ENCODE measurements around the gene SREBF1. TPM values are rescaled to one million over a fixed set of nuclear protein-coding genes. Genes with fewer than 3 reads are reported as not detected.
A peak's percentile ranks its signal among the peaks of the same experiment; 100 is the strongest.

SREBF1 gene
- total RNA-seq, 1 donor from 2014 or later = 85.0 TPM

- Mint-ChIP-seq H3K4me1 (ENCODE audit: low read depth) (peaks cover 31% of the 10 kb centered on the region), H3K27me3 (no peaks in the 10 kb centered on the region), H3K9me3 (ENCODE audit: low read depth) (no peaks in the 10 kb centered on the region), H3K4me3 (ENCODE audit: low read depth) (no peak overlapping the region), H3K27ac (peak overlapping the region; percentile 67), H3K36me3 (ENCODE audit: insufficient read depth) (peaks cover 2% of the 10 kb centered on the region)
- no peak for TF ChIP-seq CTCF (IDR thresholded peaks at IDR 0.05; ENCODE audit: unreplicated experiment)
- no peak for DNase-seq (ENCODE audit: low spot score, unreplicated experiment)
These were observed 6.0 kb downstream of the SREBF1 start for GRCh38 chr17:17830740-17831207.

- no peak for DNase-seq (ENCODE audit: low spot score, unreplicated experiment)
- Mint-ChIP-seq H3K27ac (no peak overlapping the region), H3K4me3 (ENCODE audit: low read depth) (no peak overlapping the region), H3K9me3 (ENCODE audit: low read depth) (no peaks in the 10 kb centered on the region), H3K4me1 (ENCODE audit: low read depth) (peaks cover 30% of the 10 kb centered on the region), H3K36me3 (ENCODE audit: insufficient read depth) (peaks cover 2% of the 10 kb centered on the region), H3K27me3 (no peaks in the 10 kb centered on the region)
- TF ChIP-seq CTCF (IDR thresholded peaks at IDR 0.05; ENCODE audit: unreplicated experiment) = no peak
These were observed 6.6 kb downstream of the SREBF1 start for GRCh38 chr17:17830269-17830567.

GRCh38 chr17:17827826-17828621, 8.8 kb downstream of the SREBF1 start:
- H3K4me3 Mint-ChIP-seq (ENCODE audit: low read depth) = no peak overlapping the region
- no peak for TF ChIP-seq CTCF (IDR thresholded peaks at IDR 0.05; ENCODE audit: unreplicated experiment)
- no peak overlapping the region for H3K27ac Mint-ChIP-seq

DNA sequence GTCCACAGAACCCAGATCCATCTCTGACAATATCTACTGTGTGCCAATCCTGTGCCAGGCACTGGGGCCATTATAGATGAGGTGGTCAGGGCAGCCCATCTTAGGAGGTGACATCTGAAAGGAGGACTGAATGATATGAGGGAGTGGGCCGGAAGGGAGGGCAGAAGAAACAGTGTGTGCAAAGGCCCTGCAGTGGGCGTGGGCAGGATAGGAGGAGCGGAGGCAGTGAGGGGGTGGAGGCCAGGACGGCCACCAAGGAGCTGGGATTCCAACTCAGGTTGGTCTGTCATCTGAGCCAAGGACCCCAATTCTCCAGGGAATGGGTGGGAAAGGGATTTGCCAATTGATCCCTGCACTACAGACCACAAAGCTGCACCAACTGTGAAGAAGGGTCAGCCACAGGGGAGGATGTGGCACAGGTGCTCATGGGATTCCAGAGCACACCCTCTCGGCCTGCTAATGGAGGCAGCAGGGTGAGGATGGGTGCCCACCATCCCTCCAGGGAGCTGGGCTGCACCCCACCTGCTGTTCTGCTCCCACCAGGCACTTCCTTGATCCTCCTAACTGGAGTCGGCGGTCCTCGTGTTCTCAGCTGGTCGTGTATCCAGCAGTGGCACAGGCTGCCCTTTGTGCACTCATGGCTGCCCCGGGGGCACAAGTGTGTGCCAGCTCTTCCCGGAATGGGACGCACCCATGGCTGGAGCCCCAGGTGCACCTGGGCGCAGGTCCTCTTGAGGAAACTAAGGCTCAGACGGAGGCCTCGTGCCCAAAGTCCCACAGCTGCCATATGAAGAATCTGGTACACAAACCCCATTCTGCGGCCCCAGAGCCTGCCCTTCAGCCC, 9.6 kb downstream of the SREBF1 start:
- H3K27me3 Mint-ChIP-seq = no peaks in the 10 kb centered on the region
- H3K9me3 Mint-ChIP-seq (ENCODE audit: low read depth) = no peaks in the 10 kb centered on the region
- H3K27ac Mint-ChIP-seq = peak overlapping the region; percentile 26
- H3K36me3 Mint-ChIP-seq (ENCODE audit: insufficient read depth) = no peaks in the 10 kb centered on the region
- H3K4me1 Mint-ChIP-seq (ENCODE audit: low read depth) = peaks cover 39% of the 10 kb centered on the region
- no peak for DNase-seq (ENCODE audit: low spot score, unreplicated experiment)
- H3K4me3 Mint-ChIP-seq (ENCODE audit: low read depth) = no peak overlapping the region
- no peak for TF ChIP-seq CTCF (IDR thresholded peaks at IDR 0.05; ENCODE audit: unreplicated experiment)

More at GRCh38 chr17:17827826-17828621, 8.8 kb downstream of the SREBF1 start:
- no peaks in the 10 kb centered on the region for H3K9me3 Mint-ChIP-seq (ENCODE audit: low read depth)
- H3K27me3 Mint-ChIP-seq = no peaks in the 10 kb centered on the region
- H3K4me1 Mint-ChIP-seq (ENCODE audit: low read depth) = peaks cover 40% of the 10 kb centered on the region
- peaks cover 2% of the 10 kb centered on the region for H3K36me3 Mint-ChIP-seq (ENCODE audit: insufficient read depth)
- no peak for DNase-seq (ENCODE audit: low spot score, unreplicated experiment)

- no peaks in the 10 kb centered on the region for H3K9me3 Mint-ChIP-seq (ENCODE audit: low read depth)
- no peak for TF ChIP-seq CTCF (IDR thresholded peaks at IDR 0.05; ENCODE audit: unreplicated experiment)
- H3K4me1 Mint-ChIP-seq (ENCODE audit: low read depth) = peaks cover 38% of the 10 kb centered on the region
- H3K36me3 Mint-ChIP-seq (ENCODE audit: insufficient read depth) = no peaks in the 10 kb centered on the region
- H3K27me3 Mint-ChIP-seq = no peaks in the 10 kb centered on the region
- H3K4me3 Mint-ChIP-seq (ENCODE audit: low read depth) = no peak overlapping the region
- DNase-seq (ENCODE audit: low spot score, unreplicated experiment) = no peak
- H3K27ac Mint-ChIP-seq = peak overlapping the region; percentile 49
These were observed 10.5 kb downstream of the SREBF1 start for GRCh38 chr17:17826342-17826713.
